ENCODE measurements around the gene IRAK3.
"Not testable (repeated sequence)": the region's sequence is repeated elsewhere in the genome, so short reads cannot be mapped to it uniquely, and the experiment has no call there.

IRAK3 gene

GRCh38 chr12:66199831-66200509, 11.0 kb downstream of the IRAK3 start:
- TF ChIP-seq ZFP30 (CRISPR knock-in tag; IDR thresholded peaks at IDR 0.05) (no peak), ARNTL (CRISPR knock-in tag; IDR thresholded peaks at IDR 0.05; ENCODE audit: borderline replicate concordance, low read depth) (no peak), ZNF565 (CRISPR knock-in tag; conservative IDR thresholded peaks at IDR 0.05; ENCODE audit: low read depth) (no peak), ISL1 (CRISPR knock-in tag; IDR thresholded peaks at IDR 0.05) (no peak), SNAI2 (CRISPR knock-in tag; IDR thresholded peaks at IDR 0.05) (no peak), ESRRG (CRISPR knock-in tag; IDR thresholded peaks at IDR 0.05) (no peak), ZC3H10 (CRISPR knock-in tag; IDR thresholded peaks at IDR 0.05) (no peak), RARB (CRISPR knock-in tag; IDR thresholded peaks at IDR 0.05) (no peak)
- no peak for ATAC-seq

GRCh38 chr12:66203820-66204219, 14.8 kb downstream of the IRAK3 start:
- ATAC-seq = no peak
- TF ChIP-seq ISL1 (CRISPR knock-in tag; IDR thresholded peaks at IDR 0.05) (no peak), ZNF70 (CRISPR knock-in tag; IDR thresholded peaks at IDR 0.05) (no peak)

- TF ChIP-seq PATZ1 (CRISPR knock-in tag; IDR thresholded peaks at IDR 0.05; ENCODE audit: borderline replicate concordance) (no peak), ISL1 (CRISPR knock-in tag; IDR thresholded peaks at IDR 0.05) (no peak), TSHZ2 (CRISPR knock-in tag; IDR thresholded peaks at IDR 0.05) (no peak), ZC3H10 (CRISPR knock-in tag; IDR thresholded peaks at IDR 0.05) (no peak), CSRNP3 (CRISPR knock-in tag; IDR thresholded peaks at IDR 0.05) (no peak), OSR1 (CRISPR knock-in tag; IDR thresholded peaks at IDR 0.05) (no peak), TCF4 (CRISPR knock-in tag; IDR thresholded peaks at IDR 0.05; ENCODE audit: borderline replicate concordance) (no peak), ESRRG (CRISPR knock-in tag; IDR thresholded peaks at IDR 0.05) (no peak), ZNF8 (CRISPR knock-in tag; IDR thresholded peaks at IDR 0.05) (no peak), ZFP30 (CRISPR knock-in tag; IDR thresholded peaks at IDR 0.05) (no peak), ZNF565 (CRISPR knock-in tag; conservative IDR thresholded peaks at IDR 0.05; ENCODE audit: low read depth) (no peak), CSDC2 (CRISPR knock-in tag; IDR thresholded peaks at IDR 0.05) (no peak)
- ATAC-seq = no peak
Observed at GRCh38 chr12:66206141-66206540, 17.1 kb downstream of the IRAK3 start.

GRCh38 chr12:66210840-66211239, 21.8 kb downstream of the IRAK3 start:
- no peak for TF ChIP-seq ZFP30 (CRISPR knock-in tag; IDR thresholded peaks at IDR 0.05)
- TF ChIP-seq TCF4 (CRISPR knock-in tag; IDR thresholded peaks at IDR 0.05; ENCODE audit: borderline replicate concordance) = no peak
- no peak for TF ChIP-seq CREB5 (CRISPR knock-in tag; IDR thresholded peaks at IDR 0.05; ENCODE audit: low read depth)
- no peak for TF ChIP-seq ZFP3 (CRISPR knock-in tag; IDR thresholded peaks at IDR 0.05)
- TF ChIP-seq ZNF8 (CRISPR knock-in tag; IDR thresholded peaks at IDR 0.05) = no peak
- no peak for TF ChIP-seq OSR1 (CRISPR knock-in tag; IDR thresholded peaks at IDR 0.05)
- no peak for TF ChIP-seq ZNF565 (CRISPR knock-in tag; conservative IDR thresholded peaks at IDR 0.05; ENCODE audit: low read depth)
- TF ChIP-seq PPARA (CRISPR knock-in tag; IDR thresholded peaks at IDR 0.05; ENCODE audit: borderline replicate concordance) = no peak
- no peak for ATAC-seq

GRCh38 chr12:66211573-66211972, 22.6 kb downstream of the IRAK3 start:
- not testable (repeated sequence) for ATAC-seq

- not testable (repeated sequence) for ATAC-seq
Observed at GRCh38 chr12:66213011-66213410, 24.0 kb downstream of the IRAK3 start.
